GM18502 (cell line): Measurements from ENCODE around the gene NELFCD.
"Not testable (repeated sequence)": the region's sequence is repeated elsewhere in the genome, so short reads cannot be mapped to it uniquely, and the experiment has no call there.

Experiments
- ATAC-seq: cut with Tn5 transposase; IDR thresholded peaks from one replicate; pipeline ENCODE4 v1.9.1; 2021; ENCODE audit warnings: mild to moderate bottlenecking; ENCODE audit not compliant: unreplicated experiment, poor library complexity

The NELFCD gene

GRCh38 chr20:59041487-59041886 lies 60.4 kb downstream of the NELFCD start:
- ATAC-seq, result not testable (repeated sequence)

DNA sequence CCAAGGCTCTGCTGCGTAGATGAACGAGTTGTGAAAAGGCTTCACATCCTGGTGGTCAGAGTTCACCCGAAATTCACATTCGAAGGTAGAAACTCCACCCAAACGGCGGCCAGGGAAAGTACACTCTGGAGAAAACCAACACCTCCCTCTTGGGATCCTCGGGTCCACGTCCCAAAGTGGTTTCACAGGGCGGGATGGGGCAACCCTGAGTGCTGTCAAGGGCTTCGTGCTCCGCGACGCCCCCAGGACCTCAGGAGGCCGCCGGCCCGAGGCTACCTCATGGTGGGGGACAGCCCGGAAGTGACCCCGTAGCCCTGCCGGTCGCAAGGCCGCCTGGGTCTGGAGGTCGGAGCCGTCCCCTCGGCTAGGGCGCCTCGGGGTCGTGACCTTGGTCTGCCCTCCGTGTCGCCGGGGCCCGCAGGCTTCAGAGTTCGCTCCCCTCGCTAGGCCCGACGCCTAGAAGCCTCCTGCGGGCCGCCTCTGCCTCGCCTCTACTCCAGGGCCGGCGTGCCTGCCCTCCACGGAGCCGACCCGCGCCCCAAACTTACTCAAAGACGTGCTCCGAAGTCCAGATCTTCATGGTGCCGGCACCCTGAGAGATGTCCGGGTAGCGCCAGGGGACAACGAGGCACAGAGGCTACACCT lies 61.2 kb downstream of the NELFCD start, which contains the start of gene PRELID3B:
TSS of gene PRELID3B (minus strand) at position 636 of the 645 bp plus-strand sequence. CDS start at position 580, 56 bp downstream.
- ATAC-seq, result peak; percentile 32

DNA sequence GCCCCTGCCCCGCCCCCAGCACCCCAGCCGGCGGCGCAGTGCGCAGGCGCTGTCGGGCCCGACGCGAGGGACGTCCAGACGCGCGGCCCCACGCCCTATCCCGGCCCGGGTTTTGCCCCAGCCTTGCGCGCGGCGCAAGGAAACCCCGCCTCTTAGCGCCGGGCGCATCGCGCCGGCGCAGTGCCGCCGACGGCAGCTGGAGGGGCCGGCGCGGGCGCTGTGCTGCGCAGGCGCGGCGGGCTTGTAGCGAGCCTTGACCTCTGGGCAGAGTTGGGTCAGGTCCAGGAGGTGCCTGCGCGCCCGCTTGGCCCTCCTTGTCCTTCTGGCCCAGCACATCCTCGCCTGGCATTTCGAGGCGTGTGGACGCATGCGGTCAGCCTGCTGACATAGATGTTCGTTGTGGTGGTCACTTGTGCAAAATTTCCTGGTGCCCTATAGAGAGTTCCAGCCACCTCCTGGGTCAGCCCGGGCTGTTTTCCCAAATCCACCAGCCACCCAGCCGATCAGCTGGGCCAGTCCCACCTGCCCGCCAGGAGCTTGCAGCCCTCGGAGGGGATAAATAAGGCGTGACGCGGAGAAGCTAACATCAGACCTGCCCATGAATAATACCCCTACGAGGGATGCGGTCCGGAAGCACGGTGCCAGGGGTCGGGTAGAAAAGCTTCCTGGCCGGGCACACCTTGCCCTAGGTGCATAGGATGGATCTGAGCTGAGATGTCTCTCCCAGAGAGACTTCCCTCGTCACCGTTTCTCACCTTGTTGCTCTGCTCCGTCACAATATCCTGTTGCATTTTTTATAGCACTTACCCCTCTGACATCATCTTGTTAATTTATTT lies 62.0 kb downstream of the NELFCD start:
- peak; percentile 91 for ATAC-seq

- no peak for ATAC-seq
Measured at GRCh38 chr20:59043698-59044097, 62.6 kb downstream of the NELFCD start.

GRCh38 chr20:59044295-59044694 lies 63.2 kb downstream of the NELFCD start:
- no peak for ATAC-seq
